Caco-2 (cell line): ENCODE measurements around the gene RHOBTB1. TPM values are rescaled to one million over a fixed set of nuclear protein-coding genes. Genes with fewer than 3 reads are reported as not detected.

Experiments
- BruUV-seq: library from RNA; stranded (reverse); fragments of 400-500 nt; replicated peaks from 2 replicates; lab custom pipeline; 2021; lab: Mats Ljungman, UMichigan
- CTCF ChIA-PET: fragments of 300-600 bp; sonication (Branson Sonifier 250); formaldehyde crosslinking; loops from one replicate; lab custom pipeline; 2022; ENCODE audit warnings: antibody characterized with exemption; lab: Charles Lee
- POLR2A ChIA-PET: fragments of 300-600 bp; sonication (Branson Sonifier 250); formaldehyde crosslinking; loops from one replicate; lab custom pipeline; 2022; ENCODE audit warnings: antibody characterized with exemption; lab: Charles Lee
- DNase-seq, 2 experiments: peaks; one replicate each; pipeline versions ENCODE4 v3.0.0 to v3.0.0-alpha.2; 2020 to 2022
- H3K27me3 ChIP-seq: replicated peaks from 2 replicates; pipeline ENCODE4 v1.6.0; 2011; ENCODE audit warnings: low read length; ENCODE audit not compliant: control insufficient read depth, insufficient read depth
- H3K36me3 ChIP-seq: 2 replicates; pipeline ENCODE4 v1.5.1; 2011; ENCODE audit warnings: low read length; ENCODE audit not compliant: control insufficient read depth, insufficient read depth
- H3K4me1 ChIP-seq: fragments of 250-450 bp; sonication (Bioruptor Pico); 2 replicates; pipeline ENCODE4 v1.5.1; 2020; ENCODE audit warnings: mild to moderate bottlenecking
- H3K4me3 ChIP-seq: 2 replicates; pipeline ENCODE4 v1.5.1; 2011; ENCODE audit warnings: low read depth, mild to moderate bottlenecking, control low read depth, low read length
- H3K9me3 ChIP-seq: fragments of 250-450 bp; sonication (Bioruptor Pico); 2 replicates; pipeline ENCODE4 v1.5.1; 2020; ENCODE audit warnings: mild to moderate bottlenecking, moderate library complexity
- H3K27ac Mint-ChIP-seq: one replicate; pipeline ENCODE4 v1.8.0; 2022; ENCODE audit warnings: mixed read lengths; ENCODE audit not compliant: unreplicated experiment
- H3K27me3 Mint-ChIP-seq: one replicate; pipeline ENCODE4 v1.8.0; 2022; ENCODE audit warnings: mixed read lengths; ENCODE audit not compliant: insufficient read depth, unreplicated experiment
- H3K36me3 Mint-ChIP-seq: one replicate; pipeline ENCODE4 v1.8.0; 2022; ENCODE audit warnings: mild to moderate bottlenecking, mixed read lengths; ENCODE audit not compliant: insufficient read depth, unreplicated experiment
- H3K4me1 Mint-ChIP-seq: one replicate; pipeline ENCODE4 v1.8.0; 2022; ENCODE audit warnings: low read depth, mixed read lengths; ENCODE audit not compliant: unreplicated experiment
- H3K4me3 Mint-ChIP-seq: one replicate; pipeline ENCODE4 v1.8.0; 2022; ENCODE audit warnings: mild to moderate bottlenecking, moderate library complexity, mixed read lengths; ENCODE audit not compliant: unreplicated experiment
- H3K9me3 Mint-ChIP-seq: one replicate; pipeline ENCODE4 v1.8.0; 2022; ENCODE audit warnings: mixed read lengths; ENCODE audit not compliant: unreplicated experiment
- CTCF ChIP-seq, 2 experiments: fragments of 200-600 bp in 1 of 2; IDR thresholded peaks; 1 replicate in 1 of 2; 2 replicates in 1 of 2; pipeline versions ENCODE4 v1.5.1 to v1.8.0; 2011 to 2022; ENCODE audit warnings: antibody characterized with exemption in 1 of 2, control low read depth in 1 of 2, inconsistent platforms in 1 of 2, low read depth in 1 of 2, low read length in 1 of 2, mild to moderate bottlenecking in 1 of 2, moderate library complexity in 1 of 2; ENCODE audit not compliant: insufficient read depth in 1 of 2, severe bottlenecking in 1 of 2, unreplicated experiment in 1 of 2
- intact Hi-C: fragments of 100-400 bp; cut with micrococcal nuclease; formaldehyde crosslinking; loops from one replicate; pipeline ENCODE4 v1.10.0; 2022; ENCODE audit not compliant: unreplicated experiment
- total RNA-seq: library from RNA; stranded (reverse); gene quantifications from 2 replicates; pipeline ENCODE4 v1.2.3, GENCODE V29; 2022

The RHOBTB1 gene
- total RNA-seq, 1 experiment from 2014 or later, result 19.9 TPM

- BruUV-seq, result no TSS peak
- CTCF ChIA-PET, result no interaction called here
- Mint-ChIP-seq H3K27me3 (peaks cover 4% of the 10 kb centered on the region), H3K4me3 (no peak overlapping the region), H3K4me1 (peaks cover 14% of the 10 kb centered on the region), H3K9me3 (peaks cover 9% of the 10 kb centered on the region), H3K27ac (no peak overlapping the region), H3K36me3 (no peaks in the 10 kb centered on the region)
- intact Hi-C loops, result no loop called here
- TF ChIP-seq CTCF (IDR thresholded peaks at IDR 0.05; ENCODE audit: insufficient read depth in 1 of 2, low read depth in 1 of 2, low read length in 1 of 2, severe bottlenecking in 1 of 2, unreplicated experiment in 1 of 2), result no peak
- no peaks in the 10 kb centered on the region; the same call in 1 of the 2 replicates for H3K9me3 ChIP-seq
- 0 out of 2 replicates have a peak, but pooled peaks cover 2% of the 10 kb centered on the region for H3K36me3 ChIP-seq
- H3K4me3 ChIP-seq, result no peak overlapping the region
- DNase-seq, result no peak
- H3K27me3 ChIP-seq, result no peaks in the 10 kb centered on the region
- POLR2A ChIA-PET, result no interaction called here
- H3K4me1 ChIP-seq, result peaks cover 4% of the 10 kb centered on the region; the same call in 1 of the 2 replicates
These were observed 42.0 kb upstream of the RHOBTB1 start for GRCh38 chr10:60985951-60986350.

- no peaks in the 10 kb centered on the region for H3K9me3 ChIP-seq
- DNase-seq, result no peak
- Mint-ChIP-seq H3K4me1 (peaks cover 7% of the 10 kb centered on the region), H3K9me3 (no peaks in the 10 kb centered on the region), H3K4me3 (no peak overlapping the region), H3K27me3 (no peaks in the 10 kb centered on the region), H3K27ac (no peak overlapping the region), H3K36me3 (no peaks in the 10 kb centered on the region)
- intact Hi-C loops, result no loop called here
- no peaks in the 10 kb centered on the region for H3K27me3 ChIP-seq
- ChIA-PET POLR2A (no interaction called here), CTCF (no interaction called here)
- BruUV-seq, result no TSS peak
- peaks cover 14% of the 10 kb centered on the region for H3K4me1 ChIP-seq
- H3K4me3 ChIP-seq, result no peak overlapping the region
- no peaks in the 10 kb centered on the region for H3K36me3 ChIP-seq
- TF ChIP-seq CTCF (IDR thresholded peaks at IDR 0.05; ENCODE audit: insufficient read depth in 1 of 2, low read depth in 1 of 2, low read length in 1 of 2, severe bottlenecking in 1 of 2, unreplicated experiment in 1 of 2), result no peak
These were observed 37.0 kb upstream of the RHOBTB1 start for GRCh38 chr10:60980997-60981396.

- no TSS peak for BruUV-seq
- no peaks in the 10 kb centered on the region for H3K9me3 ChIP-seq
- no peak overlapping the region for H3K4me3 Mint-ChIP-seq
- CTCF ChIA-PET, result no interaction called here
- peaks cover 7% of the 10 kb centered on the region for H3K4me1 Mint-ChIP-seq
- no peaks in the 10 kb centered on the region for H3K36me3 ChIP-seq
- peaks cover 14% of the 10 kb centered on the region for H3K4me1 ChIP-seq
- H3K4me3 ChIP-seq, result no peak overlapping the region
- no peaks in the 10 kb centered on the region for H3K27me3 ChIP-seq
- no peaks in the 10 kb centered on the region for H3K9me3 Mint-ChIP-seq
- no peak overlapping the region for H3K27ac Mint-ChIP-seq
- DNase-seq, result no peak
- TF ChIP-seq CTCF (IDR thresholded peaks at IDR 0.05; ENCODE audit: insufficient read depth in 1 of 2, low read depth in 1 of 2, low read length in 1 of 2, severe bottlenecking in 1 of 2, unreplicated experiment in 1 of 2), result no peak
- intact Hi-C loops, result loop anchor here (5.0 kb wide), 1 partner anchor 303 kb away; no protein-coding TSS in a partner anchor
- H3K36me3 Mint-ChIP-seq, result no peaks in the 10 kb centered on the region
- H3K27me3 Mint-ChIP-seq, result no peaks in the 10 kb centered on the region
- POLR2A ChIA-PET, result no interaction called here
These were observed 35.7 kb upstream of the RHOBTB1 start for GRCh38 chr10:60979667-60980104.
